Astrocyte of the cerebellum (primary cell): Measurements from ENCODE around the gene WFIKKN1.

Source experiments
- DNase-seq: peaks from one replicate; pipeline ENCODE4 v3.0.0-alpha.2; 2011; ENCODE audit warnings: low read depth
- H3K4me3 ChIP-seq: 2 replicates; pipeline ENCODE4 v1.5.1; 2011; ENCODE audit warnings: mild to moderate bottlenecking, low read depth, low read length, moderate library complexity
- CTCF ChIP-seq: IDR thresholded peaks from 2 replicates; pipeline ENCODE4 v1.5.1; 2012; ENCODE audit warnings: low read length, low read depth, moderate library complexity, mild to moderate bottlenecking; ENCODE audit errors: missing control alignments
- in situ Hi-C: cut with HindIII; loops from 2 replicates; pipeline ENCODE4 v1.10.0; 2017; ENCODE audit warnings: low sequenced_read_pairs

The WFIKKN1 gene

GRCh38 chr16:590815-591200 is 40.0 kb upstream of the WFIKKN1 start:
- in situ Hi-C loops: no loop called here
- no peak for DNase-seq
- no peak for TF ChIP-seq CTCF
- peak overlapping the region; percentile 82 for H3K4me3 ChIP-seq

- peak overlapping the region; percentile 82 for H3K4me3 ChIP-seq
- no peak for TF ChIP-seq CTCF
- in situ Hi-C loops: no loop called here
- no peak for DNase-seq
These were observed 39.6 kb upstream of the WFIKKN1 start for GRCh38 chr16:591231-591630.

GRCh38 chr16:591892-592517 is 38.8 kb upstream of the WFIKKN1 start:
- no peak for DNase-seq
- TF ChIP-seq CTCF: no peak
- in situ Hi-C loops: no loop called here
- no peak overlapping the region for H3K4me3 ChIP-seq

- TF ChIP-seq CTCF: no peak
- no peak overlapping the region for H3K4me3 ChIP-seq
- in situ Hi-C loops: no loop called here
- DNase-seq: no peak
These were observed 38.1 kb upstream of the WFIKKN1 start for GRCh38 chr16:592518-593306.

- no peak for DNase-seq
- H3K4me3 ChIP-seq: no peak overlapping the region
- in situ Hi-C loops: no loop called here
- no peak for TF ChIP-seq CTCF
These were observed 37.4 kb upstream of the WFIKKN1 start for GRCh38 chr16:593406-593805.

- in situ Hi-C loops: no loop called here
- H3K4me3 ChIP-seq: no peak overlapping the region
- DNase-seq: no peak
- no peak for TF ChIP-seq CTCF
These were observed 37.0 kb upstream of the WFIKKN1 start for GRCh38 chr16:593807-594206.
